ENCODE data around the gene DAND5. TPM values are rescaled to one million over a fixed set of nuclear protein-coding genes. Genes with fewer than 3 reads are reported as not detected.

Gene DAND5
- total and polyA plus RNA-seq, 9 of the 15 experiments (the other 6 are each of a cell fraction or from before 2014, with no cell fraction given): 0.22 to 0.83 (median 0.60) TPM

- TF ChIP-seq PHF8 (IDR thresholded peaks at IDR 0.05; ENCODE audit: borderline replicate concordance, low read length): peak; percentile 98; the same call in 1 of the 2 replicates
- peak; percentile 70; the same call in 1 of the 2 replicates for TF ChIP-seq MBD2 (IDR thresholded peaks at IDR 0.05; ENCODE audit: borderline replicate concordance, low read depth)
- TF ChIP-seq RCOR1 (IDR thresholded peaks at IDR 0.05; ENCODE audit: borderline replicate concordance in 1 of 2, low read depth in 2 of 2, low read length in 2 of 2): 0 out of 4 replicates have a peak, but pooled peaks of 1 of the 2 experiments have one; percentile 2
- TF ChIP-seq ARID4B (CRISPR knock-in tag; IDR thresholded peaks at IDR 0.05): peak; percentile 97
- peak; percentile 15 for TF ChIP-seq BHLHE40 (IDR thresholded peaks at IDR 0.05; ENCODE audit: low read length)
- TF ChIP-seq NR2C2 (CRISPR knock-in tag; IDR thresholded peaks at IDR 0.05): no peak; the same call in 1 of the 2 replicates
- TF ChIP-seq NR2C2 (tag; IDR thresholded peaks at IDR 0.05): peak; percentile 94
- TF ChIP-seq TBP (optimal IDR thresholded peaks at IDR 0.05; ENCODE audit: low read depth, low read length): peak; percentile 89
- no peak for TF ChIP-seq TBL1XR1 (IDR thresholded peaks at IDR 0.05; ENCODE audit: low read length in 2 of 2)
- TF ChIP-seq ZMIZ1 (IDR thresholded peaks at IDR 0.05; ENCODE audit: low read depth in 2 of 2, low read length in 2 of 2): peak in 1 of 2 experiments; percentile 70; a peak in 2 of 4 replicates
- TF ChIP-seq ZBTB1 (CRISPR knock-in tag; IDR thresholded peaks at IDR 0.05; ENCODE audit: borderline replicate concordance, low read depth): peak; percentile 72; the same call in 1 of the 2 replicates
- peak; percentile 77 for TF ChIP-seq AFF4 (CRISPR knock-in tag; IDR thresholded peaks at IDR 0.05)
- 0 out of 2 replicates have a peak, but pooled peaks have one; percentile 13 for TF ChIP-seq ZNF830 (CRISPR knock-in tag; IDR thresholded peaks at IDR 0.05)
- TF ChIP-seq ZNF274 (IDR thresholded peaks at IDR 0.05; ENCODE audit: borderline replicate concordance, low read depth, low read length): no peak
- peak; percentile 83 for TF ChIP-seq CREM (IDR thresholded peaks at IDR 0.05; ENCODE audit: low read depth)
Measured at GRCh38 chr19:12933287-12934072, 35.9 kb upstream of the DAND5 start, which contains the start of gene FARSA (continued).

All from K562 (cell line).